Gastroesophageal sphincter (tissue), 4 donors: ENCODE results near the gene ARF3. TPM values are rescaled to one million over a fixed set of nuclear protein-coding genes. Genes with fewer than 3 reads are reported as not detected.

Experiments used
- ATAC-seq: fragments of 150-250 bp; one replicate; pipeline ENCODE4 v1.9.1; 2016; ENCODE audit warnings: mild to moderate bottlenecking, moderate library complexity
- H3K27ac ChIP-seq, 4 donors: fragments of 200-600 bp; sonication (generic) in 3 of 4; 1 replicate in 3 of 4; 2 replicates in 1 of 4; pipeline ENCODE4 v1.5.1; 2016 to 2019
- H3K27me3 ChIP-seq: fragments of 200-600 bp; sonication (generic); one replicate; pipeline ENCODE4 v1.5.1; 2019
- H3K36me3 ChIP-seq, 2 donors: fragments of 200-600 bp; sonication (generic); one replicate each; pipeline ENCODE4 v1.5.1; 2019; ENCODE audit warnings: control low read depth in 1 of 2
- H3K4me1 ChIP-seq, 3 donors: fragments of 200-600 bp; sonication (generic); 1 replicate in 2 of 3; 2 replicates in 1 of 3; pipeline ENCODE4 v1.5.1; 2016 to 2019; ENCODE audit warnings: control low read depth in 2 of 3
- H3K4me3 ChIP-seq, 2 donors: fragments of 200-600 bp; sonication (generic); one replicate each; pipeline ENCODE4 v1.5.1; 2019; ENCODE audit warnings: mild to moderate bottlenecking in 1 of 2, moderate library complexity in 1 of 2
- H3K9me3 ChIP-seq, 3 donors: fragments of 200-600 bp; sonication (generic); one replicate each; pipeline ENCODE4 v1.5.1; 2017 to 2019; ENCODE audit warnings: control low read depth in 2 of 3
- EP300 ChIP-seq: sonication (generic); formaldehyde crosslinking; IDR thresholded peaks from one replicate; pipeline ENCODE4 v1.6.1; 2017; ENCODE audit warnings: antibody characterized with exemption, mild to moderate bottlenecking
- POLR2A ChIP-seq, 2 donors: fragments of 450-650 bp; IDR thresholded peaks; one replicate each; pipeline ENCODE4 v1.6.1; 2017; ENCODE audit warnings: antibody characterized with exemption in 2 of 2, mild to moderate bottlenecking in 2 of 2, moderate library complexity in 1 of 2
- POLR2AphosphoS5 ChIP-seq: sonication (generic); formaldehyde crosslinking; IDR thresholded peaks from one replicate; pipeline ENCODE4 v1.6.1; 2017; ENCODE audit warnings: antibody characterized with exemption
- WGBS, 2 donors: methylation state at CpG; one replicate each; pipeline ENCODE4 v1.1.5; 2018; ENCODE audit warnings: low coverage in 1 of 2; 5-methylcytosine and 5-hydroxymethylcytosine counted together
- small RNA-seq, 4 donors: library from RNA; depleted of rRNA; stranded (forward); fragments of <200 nt; gene quantifications; one replicate each; pipeline ENCODE3, GENCODE V24; 2016
- total RNA-seq, 4 donors: library from RNA; depleted of rRNA; stranded (reverse); fragments of >200 nt; gene quantifications; one replicate each; pipeline ENCODE4 v1.1.0, GENCODE V29; 2016
- TF ChIP-seq, protein P1 (sequence below), 4 experiments: fragments of 200-600 bp in 2 of 4; fragments of 450-650 bp in 2 of 4; sonication (generic) in 1 of 4; IDR thresholded peaks; one replicate each; pipeline ENCODE4 v1.5.1; 2017 to 2019; ENCODE audit warnings: antibody characterized with exemption in 4 of 4, mild to moderate bottlenecking in 2 of 4, moderate library complexity in 2 of 4

Gene ARF3
- total RNA-seq, 4 donors from 2014 or later: 52.6 to 91.6 (median 83.1) TPM

DNA sequence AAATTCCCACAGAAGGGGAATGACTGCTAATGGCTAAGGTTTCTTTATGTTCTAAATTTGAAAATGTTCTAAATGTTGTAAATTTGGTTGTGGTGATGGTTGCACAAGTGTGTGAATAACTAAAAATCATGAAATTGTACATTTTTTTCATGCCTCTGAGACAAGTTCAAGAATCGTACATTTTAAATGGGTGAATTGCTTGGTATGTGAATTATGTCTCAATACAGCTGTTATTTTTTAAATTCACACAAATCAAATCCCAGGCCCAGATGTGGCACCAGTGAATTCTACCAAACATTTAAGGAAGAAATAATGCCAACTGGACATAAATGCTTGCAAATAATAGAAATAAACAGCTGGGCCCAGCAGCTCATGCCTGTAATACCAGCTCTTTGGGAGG, 63.0 kb downstream of the ARF3 start:
- Histone ChIP-seq H3K4me3 (no peak overlapping the region), H3K9me3 (no peaks in the 10 kb centered on the region), H3K36me3 (no peaks in the 10 kb centered on the region), H3K27ac (no peak overlapping the region), H3K4me1 (peaks cover 0 to 12% (median 0%) of the 10 kb centered on the region in 3 donors), H3K27me3 (peaks cover 38% of the 10 kb centered on the region)
- TF ChIP-seq EP300: no peak
- TF ChIP-seq, protein P1, sequence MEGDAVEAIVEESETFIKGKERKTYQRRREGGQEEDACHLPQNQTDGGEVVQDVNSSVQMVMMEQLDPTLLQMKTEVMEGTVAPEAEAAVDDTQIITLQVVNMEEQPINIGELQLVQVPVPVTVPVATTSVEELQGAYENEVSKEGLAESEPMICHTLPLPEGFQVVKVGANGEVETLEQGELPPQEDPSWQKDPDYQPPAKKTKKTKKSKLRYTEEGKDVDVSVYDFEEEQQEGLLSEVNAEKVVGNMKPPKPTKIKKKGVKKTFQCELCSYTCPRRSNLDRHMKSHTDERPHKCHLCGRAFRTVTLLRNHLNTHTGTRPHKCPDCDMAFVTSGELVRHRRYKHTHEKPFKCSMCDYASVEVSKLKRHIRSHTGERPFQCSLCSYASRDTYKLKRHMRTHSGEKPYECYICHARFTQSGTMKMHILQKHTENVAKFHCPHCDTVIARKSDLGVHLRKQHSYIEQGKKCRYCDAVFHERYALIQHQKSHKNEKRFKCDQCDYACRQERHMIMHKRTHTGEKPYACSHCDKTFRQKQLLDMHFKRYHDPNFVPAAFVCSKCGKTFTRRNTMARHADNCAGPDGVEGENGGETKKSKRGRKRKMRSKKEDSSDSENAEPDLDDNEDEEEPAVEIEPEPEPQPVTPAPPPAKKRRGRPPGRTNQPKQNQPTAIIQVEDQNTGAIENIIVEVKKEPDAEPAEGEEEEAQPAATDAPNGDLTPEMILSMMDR (IDR thresholded peaks at IDR 0.05): no peak
- no peak for TF ChIP-seq POLR2A (IDR thresholded peaks at IDR 0.05)
- no peak for TF ChIP-seq POLR2AphosphoS5
- ATAC-seq: no peak
- 55 to 71% methylated on average over 1 of the region's 1 CpG for WGBS, 2 donors

DNA sequence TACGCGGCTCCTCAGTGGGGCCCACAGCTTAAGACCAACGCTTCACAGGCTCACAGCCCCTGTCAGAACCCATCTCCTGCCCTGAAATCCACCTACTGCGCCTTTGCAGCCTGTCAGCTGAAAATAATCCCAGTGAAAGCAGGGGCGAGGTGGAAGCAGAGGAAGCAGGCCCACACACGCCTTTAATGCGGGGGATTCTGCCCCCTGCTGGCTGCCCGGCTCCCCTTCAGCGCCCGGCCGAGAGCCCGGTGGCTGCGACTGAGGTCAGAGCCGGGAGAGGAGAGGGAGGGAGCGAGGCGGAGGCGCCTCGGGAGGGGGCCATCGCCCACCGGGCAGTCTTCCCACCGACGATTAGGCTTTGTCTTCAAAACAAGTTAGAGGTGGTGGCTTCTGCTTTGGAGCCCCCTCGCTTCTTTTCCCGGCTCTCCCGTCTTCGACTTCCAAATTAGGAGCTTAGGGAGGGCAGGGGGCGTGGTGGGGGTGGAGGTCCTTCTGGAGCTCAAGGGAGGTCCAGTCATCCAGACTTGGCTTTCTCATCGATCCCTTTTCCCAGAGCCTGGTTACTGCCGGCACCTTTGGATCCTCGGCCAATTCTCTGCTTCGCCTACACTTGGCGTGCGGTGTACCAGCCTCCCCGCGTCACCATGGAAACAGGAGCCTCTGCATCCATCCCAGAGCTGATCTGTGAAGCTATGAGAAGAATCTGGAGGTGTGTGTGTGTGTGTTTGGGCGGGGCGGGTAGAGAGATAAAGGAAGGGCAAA, 66.4 kb downstream of the ARF3 start:
- 11 to 22% methylated on average over 6 to 7 of the region's 37 CpGs for WGBS, 2 donors
- peak overlapping the region in 1 of 2 donors; percentile 38 for H3K4me3 ChIP-seq
- H3K4me1 ChIP-seq: peaks cover 0 to 12% (median 0%) of the 10 kb centered on the region in 3 donors
- peak; percentile 97 for ATAC-seq
- no peak overlapping the region for H3K27ac ChIP-seq
- H3K36me3 ChIP-seq: no peaks in the 10 kb centered on the region
- H3K27me3 ChIP-seq: peaks cover 42% of the 10 kb centered on the region
- H3K9me3 ChIP-seq: no peaks in the 10 kb centered on the region
- TF ChIP-seq POLR2AphosphoS5 (no peak), EP300 (no peak), POLR2A (IDR thresholded peaks at IDR 0.05) (no peak)
- TF ChIP-seq, protein P1 (IDR thresholded peaks at IDR 0.05): peak; percentile 79 to 95 (median 89)

DNA sequence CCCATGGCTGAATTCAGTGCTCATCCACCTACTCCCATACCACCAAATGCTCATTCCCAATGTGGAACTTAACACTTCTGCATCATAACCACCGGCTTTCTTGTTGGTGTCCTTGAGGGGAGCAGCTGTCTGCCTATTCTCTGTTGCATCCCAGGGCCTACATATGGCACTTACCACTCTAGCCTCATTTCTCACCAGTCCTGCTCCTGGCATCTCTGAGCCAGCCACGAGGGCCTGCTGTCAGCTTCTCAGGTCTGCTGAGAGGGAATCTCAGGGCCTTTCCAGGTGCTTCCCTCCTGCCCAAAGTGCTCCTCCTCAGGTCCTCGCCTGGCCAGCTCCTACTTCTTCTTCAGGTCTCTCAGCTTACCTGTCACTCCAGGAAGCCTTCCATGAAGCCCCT, 67.6 kb downstream of the ARF3 start:
- Histone ChIP-seq H3K4me1 (peaks cover 0 to 12% (median 0%) of the 10 kb centered on the region in 3 donors), H3K27ac (no peak overlapping the region), H3K4me3 (no peak overlapping the region), H3K9me3 (no peaks in the 10 kb centered on the region), H3K36me3 (no peaks in the 10 kb centered on the region), H3K27me3 (peaks cover 36% of the 10 kb centered on the region)
- TF ChIP-seq, protein P1 (IDR thresholded peaks at IDR 0.05): no peak
- 64 to 89% methylated on average over 2 to 3 of the region's 3 CpGs for WGBS, 2 donors
- no peak for ATAC-seq

Small RNAs within 50 kb of the gene (small RNA-seq; reads per million reads assigned to genes)
- gene AC073610.1 (0 reads per million in 4 donors), gene RNU6-600P (0 reads per million in 4 donors), gene RNU6-940P (0 reads per million in 4 donors)

Other genes starting within 250 kb of the ARF3 start
- 10 to 100 TPM; 17.9 to 40.3 (median 23.1) TPM for gene CCNT1, start 240.8 kb downstream of the ARF3 start, total RNA-seq
- 10 to 100 TPM; 21.9 to 33.0 (median 29.0) TPM for gene ADCY6, start 168.4 kb downstream of the ARF3 start, total RNA-seq
- 10 to 100 TPM in 3 of 4 donors, 1 to 10 TPM in 1; 9.4 to 39.2 (median 30.1) TPM for gene CACNB3, start 139.0 kb downstream of the ARF3 start, total RNA-seq
- gene DDX23, start 105.3 kb downstream of the ARF3 start, total RNA-seq: 10 to 100 TPM; 66.8 to 85.8 (median 73.0) TPM
- 1 to 10 TPM in 1 of 4 donors, under 1 TPM in 1, not detected in 2; 0.19 to 1.9 TPM for gene RND1, start 91.6 kb downstream of the ARF3 start, total RNA-seq
- 1 to 10 TPM; 3.4 to 8.3 (median 7.1) TPM for gene FKBP11, start 32.0 kb downstream of the ARF3 start, total RNA-seq
- gene WNT10B, start 14.2 kb upstream of the ARF3 start, total RNA-seq: 1 to 10 TPM in 2 of 4 donors, under 1 TPM in 1, not detected in 1; 0.54 to 3.3 (median 1.2) TPM
- gene WNT1, start 20.8 kb upstream of the ARF3 start, total RNA-seq: not detected
- gene DDN, start 41.9 kb upstream of the ARF3 start, total RNA-seq: not detected
- 10 to 100 TPM; 55.9 to 79.9 (median 64.2) TPM for gene PRKAG1, start 61.3 kb upstream of the ARF3 start, total RNA-seq
- 10 to 100 TPM; 23.6 to 75.0 (median 53.8) TPM for gene KMT2D, start 103.3 kb upstream of the ARF3 start, total RNA-seq
- gene RHEBL1, start 112.5 kb upstream of the ARF3 start, total RNA-seq: under 1 TPM in 1 of 4 donors, not detected in 3; 0.35 TPM
- gene DHH, start 137.3 kb upstream of the ARF3 start, total RNA-seq: 1 to 10 TPM in 2 of 4 donors, under 1 TPM in 2; 0.54 to 1.2 (median 0.85) TPM
- gene LMBR1L, start 153.4 kb upstream of the ARF3 start, total RNA-seq: 10 to 100 TPM; 17.6 to 77.5 (median 37.5) TPM
- gene TUBA1B, start 173.9 kb upstream of the ARF3 start, total RNA-seq: 1,000 to 10,000 TPM in 1 of 4 donors, 100 to 1,000 TPM in 3; 568 to 1,050 (median 731) TPM
- 1,000 to 10,000 TPM in 1 of 4 donors, 100 to 1,000 TPM in 3; 514 to 1,167 (median 639) TPM for gene TUBA1A, start 231.6 kb upstream of the ARF3 start, total RNA-seq